Fibroblast of gingiva (primary cell): Measurements from ENCODE around the gene CABP4.

Experiments used
- DNase-seq: peaks from one replicate; pipeline ENCODE4 v3.0.0-alpha.2; 2011; ENCODE audit warnings: low read depth

CABP4 gene

DNA sequence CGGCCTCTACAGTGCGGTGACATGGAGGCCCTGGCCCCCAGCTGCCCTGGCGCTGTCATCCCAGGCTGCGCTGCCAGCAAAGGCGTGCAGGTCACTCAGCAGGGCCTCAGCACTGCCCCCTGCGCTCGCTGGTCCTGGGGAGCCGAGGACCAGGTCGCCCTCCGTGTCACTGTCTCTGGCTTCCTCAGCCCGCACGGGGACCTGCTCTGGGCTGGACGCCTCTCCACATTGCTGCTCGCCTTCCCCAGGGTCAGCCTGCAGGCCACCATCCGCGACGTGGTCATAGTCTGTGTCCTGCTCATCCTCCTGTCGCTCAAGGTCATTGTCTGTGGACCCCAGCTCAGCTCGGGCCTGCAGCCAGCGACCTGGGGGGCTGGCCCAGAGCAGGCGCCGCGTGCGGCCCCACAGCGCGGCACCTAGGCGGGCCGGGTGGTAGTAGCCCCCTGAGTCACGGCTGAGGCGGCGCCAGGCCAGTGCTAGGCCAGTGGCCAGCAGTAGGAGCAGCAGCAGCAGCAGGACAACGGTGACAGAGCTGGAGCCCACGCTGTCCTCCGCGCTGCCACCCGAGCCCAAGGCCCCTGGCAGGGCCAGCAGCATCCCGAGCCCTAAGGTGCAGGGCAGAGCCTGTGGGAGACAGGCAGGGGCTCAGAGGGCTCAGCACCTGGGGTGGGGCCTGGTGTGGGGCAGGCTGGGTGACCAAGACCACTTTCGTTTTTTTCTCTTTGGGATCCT is 19.3 kb upstream of the CABP4 start:
- no peak for DNase-seq

DNA sequence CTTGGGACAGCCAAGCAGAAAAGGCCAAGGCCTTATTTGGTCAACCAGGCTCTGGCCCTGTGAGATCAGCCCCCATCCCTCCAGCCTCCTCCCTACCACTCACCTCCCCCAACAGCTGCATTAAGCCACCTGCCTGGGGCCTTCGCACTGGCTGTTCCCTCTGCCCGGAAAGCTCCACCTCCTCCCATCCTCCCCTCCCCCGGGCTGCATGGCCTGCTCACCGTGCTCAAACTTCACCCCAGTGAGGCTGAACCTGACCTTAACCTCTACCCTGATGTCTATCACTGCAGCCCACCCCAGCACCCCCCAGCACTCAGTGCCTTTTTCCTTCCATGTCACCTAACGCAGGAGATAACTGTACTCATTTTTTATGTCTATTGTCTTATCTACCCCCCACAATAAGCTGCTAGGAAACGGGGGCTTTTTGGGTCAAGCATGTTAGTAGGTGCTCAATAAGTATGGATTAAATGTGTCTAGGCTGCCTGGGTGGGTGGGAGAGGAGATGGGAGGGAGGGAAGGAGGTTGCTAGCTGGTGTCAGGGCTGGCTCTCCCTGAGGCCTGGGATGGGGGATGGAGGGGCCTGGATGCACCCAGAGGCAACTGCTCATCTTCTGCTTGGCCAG is 18.6 kb upstream of the CABP4 start:
- DNase-seq, result no peak

DNA sequence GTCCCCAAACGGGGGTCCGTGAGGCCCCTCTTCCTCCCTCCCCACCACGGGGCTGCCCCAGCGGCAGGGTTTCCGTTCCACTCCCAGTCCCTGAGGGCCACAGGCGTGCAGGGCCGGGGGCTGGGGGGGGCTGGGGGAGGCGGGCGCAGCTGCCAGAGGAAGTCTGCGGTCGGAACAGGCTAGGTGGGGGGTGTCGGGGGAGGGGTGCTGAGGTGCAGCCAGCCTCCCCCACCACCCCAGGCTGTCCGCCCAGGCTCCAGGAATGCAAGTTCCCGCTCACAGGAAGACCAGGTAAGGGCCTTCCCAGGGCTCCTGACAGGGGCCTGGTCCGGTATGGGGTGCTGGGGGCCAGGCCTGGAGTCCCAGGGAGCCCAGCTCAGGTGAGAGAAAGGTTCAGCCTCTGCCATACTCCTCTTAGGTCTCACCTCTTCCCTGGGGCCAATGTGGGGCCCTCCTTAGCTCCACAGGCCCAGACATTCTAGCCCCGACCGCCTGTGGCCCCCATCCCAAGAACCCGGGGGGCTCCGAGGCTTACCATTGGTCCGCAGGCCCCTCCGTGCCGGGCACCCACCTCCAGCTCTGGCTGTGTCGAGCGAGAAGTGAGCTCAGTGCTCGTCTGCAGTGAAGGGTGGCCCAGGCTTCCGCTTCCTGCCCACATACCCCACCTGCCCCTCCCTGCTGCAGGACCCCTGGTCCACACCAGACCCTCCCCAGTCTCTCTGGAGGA is 17.9 kb upstream of the CABP4 start, which contains the start of gene PTPRCAP:
Gene PTPRCAP, minus strand, starts transcription at position 601 of the 727 bp plus-strand sequence. Its CDS starts 63 bp downstream, at position 538.
- no peak for DNase-seq

DNA sequence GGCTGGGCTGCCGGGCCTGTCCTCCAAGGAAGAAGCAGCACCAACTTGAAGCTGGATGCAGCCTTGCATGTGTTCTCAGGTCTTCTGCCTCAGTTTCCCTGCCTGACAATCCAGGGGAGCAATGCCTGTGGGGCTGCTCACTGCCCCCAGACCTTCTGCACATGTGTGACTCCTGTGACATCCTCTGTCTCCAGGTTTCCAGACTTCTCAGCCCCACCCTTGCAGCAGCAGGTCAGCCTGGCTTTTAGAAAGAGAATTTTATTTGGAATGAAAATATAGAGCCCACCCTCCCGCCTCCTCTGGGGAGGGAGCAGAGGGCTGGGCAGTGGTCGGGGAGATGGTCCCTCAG is 17.4 kb upstream of the CABP4 start:
- DNase-seq, result no peak

DNA sequence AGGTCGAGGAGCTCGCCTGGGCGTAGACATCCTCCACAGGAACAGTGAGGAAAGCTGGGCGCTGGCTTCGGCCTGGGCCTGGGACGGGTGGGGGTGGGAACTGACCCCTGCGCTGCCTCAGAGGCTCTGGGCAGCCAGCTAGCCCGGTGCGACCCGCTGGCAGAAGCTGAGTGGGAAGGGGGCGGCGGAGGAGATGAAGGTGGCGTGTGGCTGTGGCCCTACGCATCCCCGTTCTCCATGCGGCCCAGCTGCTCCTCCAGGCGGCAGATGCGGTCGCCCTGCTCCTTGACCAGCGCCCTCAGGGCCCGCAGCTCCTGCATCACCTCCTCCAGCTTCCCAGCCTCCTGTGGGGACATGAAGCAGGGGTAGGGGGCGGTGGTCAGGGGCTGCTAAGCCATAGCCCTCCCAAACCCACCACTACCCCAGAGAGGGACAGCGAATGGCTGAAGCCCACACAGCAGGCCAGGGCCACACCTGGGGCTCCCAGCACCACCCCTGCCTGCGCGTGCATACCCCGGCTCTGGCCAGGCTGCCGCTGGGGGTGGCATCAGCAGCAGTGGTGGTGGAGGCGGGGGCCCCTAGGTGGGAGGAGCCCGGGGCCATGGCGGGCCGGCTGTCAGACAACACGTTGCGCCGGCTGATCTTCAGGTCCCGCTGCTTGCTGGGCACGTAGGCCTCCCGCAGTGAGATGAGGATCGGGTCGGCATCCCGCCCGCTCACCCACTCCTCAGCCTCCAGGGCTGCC is 16.8 kb upstream of the CABP4 start:
- DNase-seq, result no peak

DNA sequence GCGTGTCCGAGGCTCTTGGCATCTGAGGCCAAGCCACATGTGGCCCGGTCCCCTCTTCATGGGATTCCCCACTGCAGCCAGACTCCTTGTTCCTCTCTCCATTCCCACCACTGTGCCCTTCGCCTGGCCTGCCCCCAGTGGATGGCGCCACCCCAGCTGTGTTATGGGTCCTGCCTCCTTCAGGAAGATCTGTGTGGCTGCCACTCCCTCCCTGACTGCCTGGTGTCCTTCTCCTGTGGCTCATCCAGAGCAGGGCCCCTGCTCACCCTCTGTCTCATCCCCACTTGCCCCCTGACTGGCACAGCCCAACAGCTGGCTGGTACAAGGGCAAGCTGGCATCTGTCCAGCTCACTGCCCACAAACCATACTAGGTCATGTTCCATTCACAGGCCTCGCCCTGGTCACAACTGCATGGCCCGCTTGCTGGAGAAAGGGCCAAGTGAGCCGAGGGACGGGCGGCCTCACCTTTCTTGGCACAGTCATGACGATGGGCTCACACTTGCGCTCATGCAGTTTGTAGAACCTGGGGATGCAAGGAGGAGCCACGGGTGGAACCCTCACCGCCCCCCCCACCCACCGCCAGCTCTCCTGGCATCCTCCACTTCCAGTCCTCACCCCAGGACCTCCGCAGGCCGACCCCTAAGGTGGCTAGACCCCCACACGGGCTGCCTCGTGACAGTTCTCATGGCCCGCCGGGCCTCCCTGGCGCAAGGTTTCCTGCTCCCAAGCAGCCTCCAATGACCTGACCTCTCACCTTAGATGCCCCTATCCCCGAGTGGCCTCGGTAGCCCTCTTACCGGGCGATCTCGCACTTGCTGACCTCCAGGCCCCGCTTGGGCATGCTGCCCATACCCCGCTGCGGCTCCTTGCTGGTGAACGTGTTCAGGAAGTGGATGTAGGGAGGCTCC is 15.6 kb upstream of the CABP4 start:
- peak; percentile 31 for DNase-seq

DNA sequence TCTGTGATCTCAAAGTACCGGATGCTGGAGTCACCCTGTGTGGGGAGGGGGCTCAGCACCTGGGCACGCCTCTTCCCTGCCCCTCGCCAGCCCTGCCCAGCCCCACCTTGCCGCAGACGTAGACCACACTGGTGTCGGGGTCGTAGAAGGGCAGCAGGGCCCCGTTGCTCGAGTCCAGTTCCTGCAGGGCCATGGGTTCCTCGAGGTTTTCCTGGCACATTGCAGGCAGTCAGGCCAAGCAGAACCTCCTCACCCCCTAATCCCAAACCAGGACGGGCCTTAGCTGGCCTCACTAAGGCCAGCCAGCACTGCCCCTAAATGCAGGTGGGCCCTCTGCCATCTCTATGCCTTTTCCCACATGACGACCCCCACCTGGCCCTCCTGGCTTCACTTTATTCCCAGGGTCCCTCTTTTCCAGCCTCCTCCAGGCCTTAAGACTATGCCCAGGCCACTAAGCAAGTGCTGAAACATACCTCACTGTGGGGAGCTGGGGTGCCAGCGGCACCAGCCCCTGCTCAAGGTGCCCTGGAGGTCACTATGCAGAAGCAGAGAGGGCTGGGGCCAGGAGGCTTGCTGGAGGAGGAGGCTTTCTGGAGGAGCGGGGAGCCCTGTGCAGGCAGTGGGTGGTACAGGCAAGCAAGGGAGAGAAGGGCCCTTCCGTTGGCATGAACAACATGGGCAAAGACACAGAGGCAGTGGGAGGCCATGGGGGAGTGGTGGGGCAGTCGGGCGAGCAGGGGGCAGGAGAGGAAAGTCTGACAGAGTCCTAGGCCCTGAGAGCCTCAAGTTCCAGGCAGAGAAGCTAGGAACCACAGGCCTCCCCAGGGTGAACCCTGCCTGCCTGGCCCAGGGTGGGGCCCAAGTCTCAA is 14.7 kb upstream of the CABP4 start:
- DNase-seq, result no peak

DNA sequence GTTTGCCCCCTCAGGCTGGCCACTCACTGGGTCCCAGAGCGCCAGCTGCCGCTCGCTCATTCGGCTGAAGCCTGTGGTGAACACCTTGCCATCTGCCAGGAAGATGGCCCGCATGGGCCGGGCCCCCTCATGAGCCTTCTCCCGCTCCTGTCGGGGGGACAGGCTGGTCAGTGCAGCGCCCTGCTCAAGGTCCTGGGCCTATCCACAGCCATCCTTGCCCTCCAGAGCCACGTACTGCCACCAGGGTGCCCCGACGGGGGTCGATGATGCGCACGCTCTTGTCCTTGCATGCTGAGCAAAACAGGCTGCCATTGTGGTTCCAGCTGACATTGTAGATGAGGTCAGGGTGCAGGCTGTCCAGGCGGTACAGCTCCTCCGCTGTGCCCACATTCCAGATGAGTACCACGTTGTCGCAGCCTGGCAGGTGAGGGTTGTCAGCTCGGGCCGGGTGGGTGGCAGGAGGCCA is 14.0 kb upstream of the CABP4 start:
- no peak for DNase-seq

DNA sequence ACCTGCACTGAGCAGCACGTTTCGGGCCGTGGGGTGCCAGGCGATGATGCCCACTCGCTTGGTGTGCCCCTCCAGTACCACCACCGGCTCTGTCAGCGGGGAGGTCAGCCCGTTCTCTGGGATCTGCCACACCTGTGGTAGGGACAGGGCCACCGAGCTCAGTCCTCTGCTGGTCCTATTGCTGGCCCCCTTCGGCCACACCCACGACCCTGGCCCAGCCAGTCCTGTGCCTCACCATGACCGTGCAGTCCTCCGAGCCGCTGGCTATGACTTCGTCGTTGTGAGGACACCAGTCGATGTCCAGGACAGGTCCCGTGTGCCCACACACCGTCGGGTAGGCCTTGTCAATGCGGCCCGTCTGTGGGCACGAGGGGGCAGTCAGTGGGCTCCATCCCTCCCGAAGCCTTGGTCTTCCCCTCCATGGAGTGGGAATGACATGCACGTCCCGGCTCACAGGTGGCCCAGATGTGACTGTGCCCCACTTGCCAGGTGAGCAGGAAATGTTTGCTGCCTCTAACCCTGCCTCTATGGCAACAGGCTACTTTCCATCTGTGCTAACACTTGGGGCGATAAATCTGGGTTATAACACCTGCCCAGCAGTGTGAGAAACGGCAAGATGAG is 13.3 kb upstream of the CABP4 start:
- no peak for DNase-seq

DNA sequence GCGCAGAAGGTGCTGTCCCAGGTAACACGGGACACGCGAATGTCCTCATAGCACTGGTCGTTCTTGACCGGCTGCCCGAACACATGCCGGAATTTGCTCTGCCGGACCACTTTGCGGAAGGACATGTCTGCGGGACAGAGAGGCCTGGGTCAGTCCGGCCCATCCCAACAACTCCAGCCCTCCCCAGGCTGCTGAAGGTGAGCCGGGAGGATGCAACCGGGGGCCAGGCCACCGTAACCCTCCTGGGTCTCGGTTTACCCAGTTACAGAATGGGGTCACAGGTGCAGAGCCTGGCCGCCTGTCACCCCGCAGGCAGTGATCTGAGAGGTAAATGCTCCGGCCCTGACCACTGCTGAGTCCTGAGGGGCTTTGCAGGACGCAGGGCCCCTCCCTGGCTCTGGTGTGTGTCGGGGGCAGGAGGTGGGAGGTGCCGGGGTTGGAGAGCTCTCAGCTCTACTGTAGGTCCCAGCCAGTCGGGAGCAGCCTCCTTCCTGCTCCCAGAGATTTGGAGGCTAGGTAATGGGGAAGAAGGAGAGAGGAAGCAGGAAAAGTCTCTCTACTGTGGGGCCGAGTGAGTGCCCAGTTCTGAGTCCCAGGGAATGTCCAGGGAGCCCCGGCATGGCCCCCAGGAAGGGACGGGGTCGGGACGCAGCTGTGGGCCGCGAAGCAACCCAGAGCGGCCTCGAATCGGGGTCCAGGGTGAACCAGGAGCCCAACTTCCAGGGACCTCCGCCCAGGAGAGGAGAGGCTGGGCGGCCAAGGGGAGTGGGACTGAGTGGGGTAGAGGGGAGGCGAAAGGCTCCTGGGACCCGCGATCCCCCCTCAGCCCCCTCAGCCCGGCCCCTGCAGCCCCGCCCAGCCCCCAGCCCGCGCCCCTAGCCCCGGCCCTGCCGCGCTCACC is 12.4 kb upstream of the CABP4 start:
- no peak for DNase-seq

DNA sequence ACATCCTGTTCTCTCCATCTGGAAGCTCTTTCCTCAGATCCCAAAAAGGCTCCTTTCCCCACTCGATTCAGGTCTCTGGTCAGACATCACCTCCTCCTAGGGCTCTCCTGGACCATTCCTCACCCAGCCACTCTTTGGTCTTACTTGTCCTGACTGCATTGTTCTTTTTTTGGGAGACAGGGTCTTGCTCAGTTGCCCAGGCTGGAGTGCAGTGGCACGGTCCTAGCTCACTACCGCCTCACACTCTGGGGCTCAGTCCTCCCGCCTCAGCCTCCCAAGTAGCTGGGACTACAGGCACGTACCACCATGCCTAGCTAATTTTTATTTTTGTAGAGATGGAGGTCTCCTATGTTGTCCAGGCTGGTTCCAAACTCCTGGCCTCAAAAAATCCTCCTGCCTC is 9.6 kb upstream of the CABP4 start:
- DNase-seq, result no peak

DNA sequence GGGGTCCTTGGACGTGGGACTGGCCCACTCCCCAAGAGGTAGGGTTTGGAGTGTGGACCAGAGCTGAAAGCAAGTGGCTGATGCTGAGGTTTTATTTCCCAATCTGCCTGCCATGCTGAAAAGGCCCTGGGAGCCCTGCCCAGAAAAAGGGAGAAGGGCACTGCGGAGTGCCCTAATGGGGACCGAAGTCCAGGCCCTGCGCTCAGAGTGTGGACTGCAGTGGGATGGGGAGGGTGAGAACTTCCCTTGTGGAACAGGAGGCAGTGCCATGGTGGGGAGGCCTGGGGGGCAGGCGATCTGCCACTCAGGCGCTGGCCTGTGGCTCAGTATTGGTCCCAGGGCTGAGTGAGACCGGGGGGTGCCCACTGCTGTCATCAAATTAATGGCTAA is 6.9 kb upstream of the CABP4 start:
- no peak for DNase-seq

DNA sequence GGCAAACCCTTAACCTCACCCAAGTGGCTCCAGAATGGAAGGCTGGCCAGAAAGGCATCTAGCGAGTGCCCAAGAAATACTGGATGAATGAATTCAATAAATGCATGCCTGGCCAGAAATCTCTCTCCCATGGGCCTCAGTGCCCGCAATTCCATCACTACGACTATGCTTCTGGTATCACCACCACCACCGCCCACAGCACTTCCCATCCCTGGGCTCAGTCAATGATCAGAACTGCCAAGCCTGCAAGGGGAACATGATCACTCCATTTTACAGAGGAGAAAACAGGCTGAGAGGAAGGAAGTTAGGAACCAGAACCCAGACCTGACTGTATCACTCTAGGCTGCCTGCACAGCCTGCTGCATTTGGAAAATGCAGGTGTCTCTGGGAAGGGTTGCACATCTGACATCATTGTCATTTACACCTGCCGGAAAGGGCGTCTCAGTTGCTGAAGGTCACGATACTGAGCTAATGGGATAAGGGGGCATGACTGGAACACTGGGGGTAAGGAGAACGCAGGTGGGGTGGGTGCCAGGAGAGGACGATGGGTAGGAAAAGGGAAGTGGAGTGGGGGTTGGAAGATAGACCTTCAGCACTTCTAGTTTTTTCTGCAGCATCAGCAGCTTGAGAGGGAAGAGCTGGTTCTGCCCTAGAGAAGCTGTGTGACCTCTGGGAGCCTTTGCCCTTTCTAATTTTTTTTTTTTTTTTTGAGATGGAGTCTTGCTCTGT is 5.9 kb upstream of the CABP4 start:
- DNase-seq, result no peak

DNA sequence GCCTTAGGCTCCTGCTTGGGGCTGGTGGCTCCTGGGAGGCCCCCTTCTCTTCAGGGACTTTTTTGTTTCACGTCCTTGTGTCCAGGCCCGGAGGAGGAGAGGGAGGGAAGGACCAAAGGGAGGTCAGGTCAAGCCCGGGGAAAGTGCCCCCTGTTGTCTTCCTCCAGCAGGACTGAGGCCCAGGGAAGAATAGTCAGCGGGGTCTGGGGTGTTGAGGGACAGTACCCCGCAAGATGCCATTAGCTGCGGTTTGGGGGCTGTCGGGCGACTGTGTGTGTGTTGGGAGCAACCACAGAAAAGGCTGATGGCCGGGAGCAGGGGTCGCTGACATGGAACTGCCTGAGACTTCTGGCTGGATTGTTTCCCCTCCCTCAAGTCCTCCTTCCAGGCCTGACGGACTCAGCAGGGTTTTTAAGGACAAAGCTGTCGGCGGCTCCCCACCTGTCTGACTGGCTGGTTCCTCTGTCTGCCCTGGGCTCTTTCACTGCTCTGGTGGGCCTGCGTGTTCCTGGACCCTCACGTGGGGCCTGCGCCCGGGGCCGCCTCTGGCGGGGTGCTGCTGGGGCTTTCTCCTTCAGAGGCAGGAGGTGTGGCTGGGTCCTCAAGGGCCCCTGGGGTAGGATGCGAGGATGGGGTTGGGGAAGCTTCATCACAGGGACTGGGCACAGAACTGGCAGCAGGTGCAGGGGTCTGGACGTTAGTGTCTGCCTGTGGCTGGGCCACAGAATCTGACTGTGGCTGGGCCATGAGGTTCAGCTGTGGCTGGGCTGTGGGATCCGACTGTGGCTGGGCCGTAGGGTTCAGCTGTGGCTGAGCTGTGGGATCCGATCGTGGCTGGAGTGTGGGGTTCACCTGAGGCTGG is 4.1 kb upstream of the CABP4 start:
- no peak for DNase-seq

DNA sequence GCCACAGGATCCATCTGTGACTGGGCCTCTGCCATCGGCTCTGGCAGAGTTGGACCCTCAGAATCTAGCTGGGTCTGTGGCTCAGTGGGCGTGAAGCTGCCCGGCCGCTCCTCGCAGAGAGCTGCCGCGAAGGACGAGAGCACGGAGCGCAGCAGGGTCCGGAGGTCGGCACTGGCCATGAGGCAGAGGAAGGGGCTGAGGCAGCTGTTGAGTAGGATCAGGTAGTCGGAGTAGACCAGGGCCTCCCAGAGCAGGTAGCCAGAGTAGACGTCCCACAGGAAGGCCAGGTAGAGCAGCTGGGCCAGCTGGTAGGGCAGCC is 3.5 kb upstream of the CABP4 start:
- no peak for DNase-seq

DNA sequence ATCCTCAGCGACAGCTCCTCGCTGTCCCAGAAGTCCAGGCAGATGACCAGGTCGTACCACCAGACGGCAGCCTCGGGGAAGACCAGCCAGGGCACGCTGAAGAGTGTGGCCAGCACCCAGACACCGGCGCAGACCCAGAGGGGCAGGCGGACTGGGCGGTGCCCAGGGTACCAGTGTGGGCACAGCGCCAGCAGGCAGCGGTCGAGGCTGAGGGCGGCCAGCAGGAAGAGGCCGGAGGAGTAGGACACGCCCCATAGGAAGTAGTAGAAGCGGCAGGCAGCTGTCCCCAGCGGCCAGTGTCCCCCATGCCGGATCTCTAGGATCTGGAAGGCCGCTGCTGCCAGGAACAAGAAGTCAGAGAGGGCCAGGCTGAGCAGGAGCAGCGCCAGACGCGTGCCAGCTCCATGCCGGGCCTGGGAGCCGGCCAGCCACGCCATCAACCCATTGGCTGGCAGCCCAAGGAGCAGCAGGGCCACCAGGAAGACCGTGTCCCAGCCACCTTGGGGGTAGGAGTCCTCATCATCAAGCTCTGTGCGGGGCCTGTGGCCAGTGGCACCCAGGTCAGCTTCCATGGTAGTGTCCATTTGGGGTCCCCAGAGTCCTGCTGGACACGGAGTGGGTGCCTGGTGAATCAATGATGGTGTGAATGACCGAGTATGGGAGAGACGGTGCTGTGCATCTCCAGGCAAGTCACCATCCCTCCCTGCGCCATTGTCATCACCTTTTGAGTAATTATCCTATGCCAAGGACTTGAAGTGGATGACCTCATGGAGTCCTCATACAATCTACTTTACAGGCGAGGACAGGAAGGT is 2.8 kb upstream of the CABP4 start, which contains the start of gene GPR152:
Gene GPR152, minus strand, starts transcription at position 589 of the 812 bp plus-strand sequence. Its CDS starts 5 bp downstream, at position 584.
- DNase-seq, result no peak
